Fibroblast of pulmonary artery (primary cell): ENCODE data around the gene KDM2A.
"Not testable (repeated sequence)": the region's sequence is repeated elsewhere in the genome, so short reads cannot be mapped to it uniquely, and the experiment has no call there.

Experiments used
- DNase-seq: peaks from one replicate; pipeline ENCODE4 v3.0.0-alpha.2; 2010; ENCODE audit warnings: low read depth
- H3K4me3 ChIP-seq: replicated peaks from 2 replicates; pipeline ENCODE4 v1.5.1; 2011; ENCODE audit warnings: low read depth, mild to moderate bottlenecking, control low read depth, low read length, moderate library complexity
- CTCF ChIP-seq: IDR thresholded peaks from 2 replicates; pipeline ENCODE4 v1.5.1; 2011; ENCODE audit warnings: mild to moderate bottlenecking, control low read depth, low read length, inconsistent platforms; ENCODE audit errors: missing control alignments

KDM2A gene

GRCh38 chr11:67211656-67212436, 92.8 kb downstream of the KDM2A start:
- no peak for TF ChIP-seq CTCF
- no peak overlapping the region for H3K4me3 ChIP-seq
- DNase-seq: no peak

- DNase-seq: no peak
- H3K4me3 ChIP-seq: no peak overlapping the region
- no peak for TF ChIP-seq CTCF
Observed at GRCh38 chr11:67213178-67213621, 94.1 kb downstream of the KDM2A start.

DNA sequence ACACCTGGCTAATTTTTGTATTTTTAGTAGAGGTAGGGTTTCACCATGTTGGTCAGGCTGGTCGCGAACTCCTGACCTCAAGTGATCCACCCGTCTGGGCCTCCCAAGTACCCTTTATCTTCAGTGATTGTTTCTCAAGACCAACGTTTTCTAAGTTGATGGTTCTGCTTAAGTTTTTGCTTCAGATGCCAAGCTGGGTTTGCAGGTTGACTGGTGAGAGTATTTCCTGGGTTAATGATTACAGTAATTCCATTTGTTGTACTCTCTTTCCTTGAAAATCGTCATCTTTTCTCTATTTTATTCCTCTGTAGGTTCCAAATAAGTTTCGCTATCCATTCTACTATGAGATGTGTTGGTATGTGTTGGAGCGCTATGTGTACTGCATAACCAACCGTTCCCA, 108.7 kb downstream of the KDM2A start:
- no peak overlapping the region for H3K4me3 ChIP-seq
- no peak for TF ChIP-seq CTCF
- no peak for DNase-seq

- no peak for DNase-seq
- no peak overlapping the region for H3K4me3 ChIP-seq
- TF ChIP-seq CTCF: no peak
Observed at GRCh38 chr11:67230406-67230805, 111.3 kb downstream of the KDM2A start.

DNA sequence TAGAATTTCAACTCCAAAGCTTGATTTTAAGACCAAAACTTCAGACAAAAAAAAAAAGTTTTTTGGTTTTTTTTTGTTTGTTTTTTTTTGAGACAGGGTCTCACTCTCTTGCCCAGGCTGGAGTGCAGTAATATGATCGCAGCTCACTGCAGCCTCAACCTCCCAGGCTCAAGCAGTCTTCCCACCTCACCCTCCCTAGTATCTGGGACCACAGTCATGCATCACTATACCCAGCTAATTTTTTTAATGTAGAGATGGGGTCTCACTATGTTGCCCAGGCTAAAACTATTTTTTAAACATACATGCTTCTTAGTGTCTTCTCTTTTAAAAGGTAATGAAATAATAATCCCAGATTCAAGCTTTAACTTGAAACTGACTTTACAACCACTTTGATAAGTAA, 111.8 kb downstream of the KDM2A start:
- no peak overlapping the region for H3K4me3 ChIP-seq
- TF ChIP-seq CTCF: no peak
- DNase-seq: no peak

- DNase-seq: no peak
- H3K4me3 ChIP-seq: no peak overlapping the region
- TF ChIP-seq CTCF: no peak
Observed at GRCh38 chr11:67233584-67234190, 114.6 kb downstream of the KDM2A start.

DNA sequence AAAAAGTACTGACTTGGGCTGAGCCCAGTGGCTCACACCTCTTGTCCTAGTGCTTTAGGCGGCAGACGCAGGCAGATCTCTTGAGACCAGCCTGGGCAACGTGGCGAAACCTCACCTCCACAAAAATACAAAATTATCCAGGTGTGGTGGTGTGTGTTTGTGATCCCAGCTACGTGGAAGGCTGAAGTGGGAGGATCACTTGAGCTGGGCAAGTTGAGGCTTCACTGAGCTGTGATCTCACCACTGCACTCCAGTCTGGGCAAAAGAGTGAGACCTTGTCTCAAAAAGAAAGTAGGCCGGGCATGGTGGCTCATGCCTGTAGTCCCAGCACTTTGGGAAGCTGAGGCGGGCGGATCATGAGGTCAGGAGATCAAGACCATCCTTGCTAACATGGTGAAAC, 115.5 kb downstream of the KDM2A start:
- not testable (repeated sequence) for H3K4me3 ChIP-seq, DNase-seq
